ENCODE measurements around the gene CLEC2A. TPM values are rescaled to one million over a fixed set of nuclear protein-coding genes. Genes with fewer than 3 reads are reported as not detected.

CLEC2A gene
- total RNA-seq, 1 experiment from 2014 or later: not detected

GRCh38 chr12:9888665-9889273 is 43.4 kb downstream of the CLEC2A start:
- CTCF ChIA-PET: no interaction called here
- H3K79me2 ChIP-seq (ENCODE audit: low read depth): no peaks in the 10 kb centered on the region
- no peaks in the 10 kb centered on the region for H3F3A ChIP-seq (ENCODE audit: insufficient read depth, low read depth)
- H3K9me2 ChIP-seq (ENCODE audit: insufficient read depth): no peaks in the 10 kb centered on the region; the same call in 1 of the 2 replicates
- no peaks in the 10 kb centered on the region for H3K4me1 ChIP-seq (replicated peaks; ENCODE audit: insufficient read depth)
- no peaks in the 10 kb centered on the region for H3K27me3 ChIP-seq (ENCODE audit: insufficient read depth, low read depth)
- H3K4me2 ChIP-seq: no peak overlapping the region
- DNase-seq: no peak
- H3K36me3 ChIP-seq (ENCODE audit: low read depth): no peaks in the 10 kb centered on the region
- no peak overlapping the region for H2AFZ ChIP-seq
- no peaks in the 10 kb centered on the region for H3K9me3 ChIP-seq (ENCODE audit: insufficient read depth, low read depth)
- H4K20me1 ChIP-seq (ENCODE audit: insufficient read depth): no peaks in the 10 kb centered on the region
- TF ChIP-seq CTCF (conservative IDR thresholded peaks at IDR 0.05): no peak
- TF ChIP-seq EZH2 (IDR thresholded peaks at IDR 0.05; ENCODE audit: low read depth): no peak
- no TSS peak for BruUV-seq (replicated peaks)
- no peak overlapping the region for H3K4me3 ChIP-seq
- intact Hi-C loops (cut with micrococcal nuclease; ENCODE audit: unreplicated experiment): no loop called here
- H3K27ac ChIP-seq: no peak overlapping the region
- POLR2A ChIA-PET (ENCODE audit: unreplicated experiment): no interaction called here

GRCh38 chr12:9883175-9883574 is 49.0 kb downstream of the CLEC2A start:
- POLR2A ChIA-PET (ENCODE audit: unreplicated experiment): no interaction called here
- no peaks in the 10 kb centered on the region for H4K20me1 ChIP-seq (ENCODE audit: insufficient read depth)
- intact Hi-C loops (cut with micrococcal nuclease; ENCODE audit: unreplicated experiment): no loop called here
- no peaks in the 10 kb centered on the region for H3K79me2 ChIP-seq (ENCODE audit: low read depth)
- no peak overlapping the region for H3K4me2 ChIP-seq
- no peaks in the 10 kb centered on the region for H3K27me3 ChIP-seq (ENCODE audit: insufficient read depth, low read depth)
- no peaks in the 10 kb centered on the region for H3K36me3 ChIP-seq (ENCODE audit: low read depth)
- H3K27ac ChIP-seq: no peak overlapping the region
- CTCF ChIA-PET: no interaction called here
- H2AFZ ChIP-seq: no peak overlapping the region
- TF ChIP-seq CTCF (conservative IDR thresholded peaks at IDR 0.05) (no peak), EZH2 (IDR thresholded peaks at IDR 0.05; ENCODE audit: low read depth) (no peak)
- no peaks in the 10 kb centered on the region; the same call in 1 of the 2 replicates for H3F3A ChIP-seq (ENCODE audit: insufficient read depth, low read depth)
- H3K9me2 ChIP-seq (ENCODE audit: insufficient read depth): no peaks in the 10 kb centered on the region
- no peaks in the 10 kb centered on the region for H3K9me3 ChIP-seq (ENCODE audit: insufficient read depth, low read depth)
- H3K4me1 ChIP-seq (replicated peaks; ENCODE audit: insufficient read depth): no peaks in the 10 kb centered on the region
- no TSS peak for BruUV-seq (replicated peaks)
- no peak overlapping the region for H3K4me3 ChIP-seq
- DNase-seq: no peak

GRCh38 chr12:9881988-9882387 is 50.2 kb downstream of the CLEC2A start:
- Histone ChIP-seq H3K4me1 (replicated peaks; ENCODE audit: insufficient read depth) (no peaks in the 10 kb centered on the region), H3F3A (ENCODE audit: insufficient read depth, low read depth) (no peaks in the 10 kb centered on the region; the same call in 1 of the 2 replicates), H3K27ac (no peak overlapping the region), H3K36me3 (ENCODE audit: low read depth) (no peaks in the 10 kb centered on the region), H3K27me3 (ENCODE audit: insufficient read depth, low read depth) (no peaks in the 10 kb centered on the region), H4K20me1 (ENCODE audit: insufficient read depth) (no peaks in the 10 kb centered on the region), H3K4me3 (no peak overlapping the region), H3K79me2 (ENCODE audit: low read depth) (no peaks in the 10 kb centered on the region), H3K9me3 (ENCODE audit: insufficient read depth, low read depth) (no peaks in the 10 kb centered on the region), H3K4me2 (no peak overlapping the region), H3K9me2 (ENCODE audit: insufficient read depth) (no peaks in the 10 kb centered on the region), H2AFZ (no peak overlapping the region)
- no TSS peak for BruUV-seq (replicated peaks)
- intact Hi-C loops (cut with micrococcal nuclease; ENCODE audit: unreplicated experiment): no loop called here
- ChIA-PET CTCF (no interaction called here), POLR2A (ENCODE audit: unreplicated experiment) (no interaction called here)
- no peak for DNase-seq
- TF ChIP-seq EZH2 (IDR thresholded peaks at IDR 0.05; ENCODE audit: low read depth): no peak
- TF ChIP-seq CTCF (conservative IDR thresholded peaks at IDR 0.05): no peak
